ENCODE results near the gene SCCPDH.
"Not testable (repeated sequence)": the region's sequence is repeated elsewhere in the genome, so short reads cannot be mapped to it uniquely, and the experiment has no call there.

Gene SCCPDH

GRCh38 chr1:246794828-246795671, 70.8 kb downstream of the SCCPDH start:
- no peak overlapping the region for H3K27ac ChIP-seq
- H3K4me3 ChIP-seq, result no peak overlapping the region

GRCh38 chr1:246795906-246796694, 71.9 kb downstream of the SCCPDH start:
- H3K27ac ChIP-seq, result no peak overlapping the region
- H3K4me3 ChIP-seq, result no peak overlapping the region

GRCh38 chr1:246797157-246797556, 72.9 kb downstream of the SCCPDH start:
- H3K4me3 ChIP-seq, result no peak overlapping the region
- no peak overlapping the region for H3K27ac ChIP-seq

GRCh38 chr1:246797597-246797996, 73.4 kb downstream of the SCCPDH start:
- Histone ChIP-seq H3K4me3 (no peak overlapping the region), H3K27ac (no peak overlapping the region)

GRCh38 chr1:246798107-246798506, 73.9 kb downstream of the SCCPDH start:
- Histone ChIP-seq H3K4me3 (no peak overlapping the region), H3K27ac (no peak overlapping the region)

- no peak overlapping the region for H3K27ac ChIP-seq
- no peak overlapping the region for H3K4me3 ChIP-seq
Observed at GRCh38 chr1:246798606-246799496, 74.6 kb downstream of the SCCPDH start.

GRCh38 chr1:246800356-246800755, 76.1 kb downstream of the SCCPDH start:
- Histone ChIP-seq H3K27ac (no peak overlapping the region), H3K4me3 (no peak overlapping the region)

- no peak overlapping the region for H3K27ac ChIP-seq
- H3K4me3 ChIP-seq, result no peak overlapping the region
Observed at GRCh38 chr1:246800756-246801155, 76.5 kb downstream of the SCCPDH start.

GRCh38 chr1:246801241-246802020, 77.2 kb downstream of the SCCPDH start:
- Histone ChIP-seq H3K27ac (no peak overlapping the region), H3K4me3 (no peak overlapping the region)

GRCh38 chr1:246803373-246803772, 79.2 kb downstream of the SCCPDH start:
- Histone ChIP-seq H3K27ac (no peak overlapping the region), H3K4me3 (no peak overlapping the region)

- Histone ChIP-seq H3K27ac (no peak overlapping the region), H3K4me3 (no peak overlapping the region)
Observed at GRCh38 chr1:246803883-246804282, 79.7 kb downstream of the SCCPDH start.

- no peak overlapping the region for H3K4me3 ChIP-seq
Observed at GRCh38 chr1:246805135-246805716, 81.0 kb downstream of the SCCPDH start.

GRCh38 chr1:246809473-246809872, 85.3 kb downstream of the SCCPDH start:
- Histone ChIP-seq H3K27ac (no peak overlapping the region), H3K4me3 (no peak overlapping the region)

More at GRCh38 chr1:246805135-246805716, 81.0 kb downstream of the SCCPDH start:
- no peak overlapping the region for H3K27ac ChIP-seq

GRCh38 chr1:246811985-246812384, 87.8 kb downstream of the SCCPDH start:
- Histone ChIP-seq H3K27ac (no peak overlapping the region), H3K4me3 (no peak overlapping the region)

- not testable (repeated sequence) for H3K4me3 ChIP-seq, H3K27ac ChIP-seq
Observed at GRCh38 chr1:246813325-246813724, 89.1 kb downstream of the SCCPDH start.

- Histone ChIP-seq H3K27ac (no peak overlapping the region), H3K4me3 (no peak overlapping the region)
Observed at GRCh38 chr1:246814890-246815289, 90.7 kb downstream of the SCCPDH start.

GRCh38 chr1:246815693-246816270, 91.6 kb downstream of the SCCPDH start:
- Histone ChIP-seq H3K27ac (no peak overlapping the region), H3K4me3 (no peak overlapping the region)

Measured in skin epidermis (tissue), 12 donors.